Right atrium auricular region (tissue), 2 donors: ENCODE measurements around the gene FKBP1B. TPM values are rescaled to one million over a fixed set of nuclear protein-coding genes. Genes with fewer than 3 reads are reported as not detected.
"Not testable (repeated sequence)": the region's sequence is repeated elsewhere in the genome, so short reads cannot be mapped to it uniquely, and the experiment has no call there.

Experiments
- DNase-seq: peaks from one replicate; pipeline ENCODE4 v3.0.0-alpha.2; 2019; ENCODE audit warnings: low spot score
- H3K27ac ChIP-seq, 2 donors: fragments of 200-600 bp; sonication (generic); 1 replicate in 1 of 2; 2 replicates in 1 of 2; pipeline ENCODE4 v1.5.1; 2016 to 2019
- H3K27me3 ChIP-seq, 2 donors: fragments of 200-600 bp; sonication (generic); one replicate each; pipeline versions ENCODE4 v1.5.1 to v1.6.0; 2017 to 2019
- H3K36me3 ChIP-seq: fragments of 200-600 bp; sonication (generic); one replicate; pipeline ENCODE4 v1.5.1; 2016
- H3K4me1 ChIP-seq, 2 donors: fragments of 200-600 bp; sonication (generic); one replicate each; pipeline versions ENCODE4 v1.5.1 to v1.6.0; 2017 to 2019
- H3K4me3 ChIP-seq, 2 donors: fragments of 200-600 bp; sonication (generic); 1 replicate in 1 of 2; 2 replicates in 1 of 2; pipeline ENCODE4 v1.5.1; 2017 to 2019; ENCODE audit warnings: mild to moderate bottlenecking in 1 of 2, moderate library complexity in 1 of 2
- H3K9me3 ChIP-seq, 2 donors: fragments of 200-600 bp; sonication (generic); one replicate each; pipeline ENCODE4 v1.5.1; 2019
- CTCF ChIP-seq, 2 donors: fragments of 200-600 bp; sonication (generic); IDR thresholded peaks; one replicate each; pipeline ENCODE4 v1.5.1; 2019; ENCODE audit warnings: antibody characterized with exemption in 2 of 2
- total RNA-seq, 2 donors: library from RNA; depleted of rRNA; stranded (reverse); fragments of >200 nt; gene quantifications; one replicate each; pipeline ENCODE4 v1.1.0, GENCODE V29; 2016

The FKBP1B gene
- total RNA-seq, 2 donors from 2014 or later = 5.0 to 8.5 TPM

- no peaks in the 10 kb centered on the region for H3K36me3 ChIP-seq
- H3K4me1 ChIP-seq = peaks cover 0 to 15% of the 10 kb centered on the region in 2 donors
- H3K27ac ChIP-seq = no peak overlapping the region
- H3K4me3 ChIP-seq = peak overlapping the region in 1 of 2 donors; percentile 53
- no peaks in the 10 kb centered on the region for H3K9me3 ChIP-seq
- TF ChIP-seq CTCF (IDR thresholded peaks at IDR 0.05) = no peak
- H3K27me3 ChIP-seq = peaks cover 5 to 6% of the 10 kb centered on the region in 2 donors
- DNase-seq = no peak
These were observed 38.9 kb upstream of the FKBP1B start for GRCh38 chr2:24010477-24011249.

- Histone ChIP-seq H3K27me3 (peaks cover 5 to 6% of the 10 kb centered on the region in 2 donors), H3K27ac (no peak overlapping the region), H3K4me1 (peaks cover 0 to 15% of the 10 kb centered on the region in 2 donors), H3K36me3 (no peaks in the 10 kb centered on the region), H3K4me3 (no peak overlapping the region), H3K9me3 (no peaks in the 10 kb centered on the region)
- TF ChIP-seq CTCF (IDR thresholded peaks at IDR 0.05) = no peak
- no peak for DNase-seq
These were observed 38.1 kb upstream of the FKBP1B start for GRCh38 chr2:24011250-24012104.

GRCh38 chr2:24012521-24013188, 36.9 kb upstream of the FKBP1B start:
- peaks cover 5 to 6% of the 10 kb centered on the region in 2 donors for H3K27me3 ChIP-seq
- H3K4me3 ChIP-seq = no peak overlapping the region
- H3K27ac ChIP-seq = no peak overlapping the region
- H3K9me3 ChIP-seq = no peaks in the 10 kb centered on the region
- peaks cover 0 to 15% of the 10 kb centered on the region in 2 donors for H3K4me1 ChIP-seq
- no peak for DNase-seq
- no peak for TF ChIP-seq CTCF (IDR thresholded peaks at IDR 0.05)
- no peaks in the 10 kb centered on the region for H3K36me3 ChIP-seq

- not testable (repeated sequence) for DNase-seq, H3K9me3 ChIP-seq, H3K4me3 ChIP-seq, H3K27ac ChIP-seq, H3K4me1 ChIP-seq, H3K27me3 ChIP-seq, H3K36me3 ChIP-seq
These were observed 34.6 kb upstream of the FKBP1B start for GRCh38 chr2:24014902-24015301.

GRCh38 chr2:24015562-24016375, 33.8 kb upstream of the FKBP1B start:
- no peaks in the 10 kb centered on the region for H3K9me3 ChIP-seq
- H3K4me3 ChIP-seq = no peak overlapping the region
- H3K36me3 ChIP-seq = no peaks in the 10 kb centered on the region
- no peak overlapping the region for H3K27ac ChIP-seq
- peaks cover 0 to under 1% of the 10 kb centered on the region in 2 donors for H3K27me3 ChIP-seq
- no peaks in the 10 kb centered on the region for H3K4me1 ChIP-seq
- no peak for DNase-seq
- no peak for TF ChIP-seq CTCF (IDR thresholded peaks at IDR 0.05)
